NCI-H2107 treated with DMSO at 0.1 percent for 48 hours (cell line): ENCODE measurements around the gene FILIP1.

ENCODE experiments used
- DNase-seq: peaks from one replicate; lab custom pipeline; 2025; ENCODE audit not compliant: unreplicated experiment; lab: John Stamatoyannopoulos, UW

The FILIP1 gene

DNA sequence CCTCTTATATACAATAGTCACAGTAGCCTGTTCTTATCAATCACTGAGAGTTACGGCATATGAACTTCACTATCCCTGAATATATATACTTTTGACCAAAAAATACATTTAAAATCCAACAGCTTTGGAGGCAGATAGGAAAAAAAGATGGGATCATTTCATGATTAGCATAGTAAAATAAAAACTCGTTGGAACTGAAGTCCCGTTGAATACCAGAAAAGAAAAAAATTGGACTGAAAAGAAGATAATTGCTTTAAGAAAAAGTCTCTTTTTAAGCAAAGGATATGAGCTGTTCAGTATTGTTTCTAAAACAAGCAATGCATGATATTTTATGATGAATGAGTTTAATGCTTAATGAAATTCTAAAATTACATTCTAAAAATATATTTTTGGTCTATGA lies 4.4 kb upstream of the FILIP1 start:
- DNase-seq: no peak

DNA sequence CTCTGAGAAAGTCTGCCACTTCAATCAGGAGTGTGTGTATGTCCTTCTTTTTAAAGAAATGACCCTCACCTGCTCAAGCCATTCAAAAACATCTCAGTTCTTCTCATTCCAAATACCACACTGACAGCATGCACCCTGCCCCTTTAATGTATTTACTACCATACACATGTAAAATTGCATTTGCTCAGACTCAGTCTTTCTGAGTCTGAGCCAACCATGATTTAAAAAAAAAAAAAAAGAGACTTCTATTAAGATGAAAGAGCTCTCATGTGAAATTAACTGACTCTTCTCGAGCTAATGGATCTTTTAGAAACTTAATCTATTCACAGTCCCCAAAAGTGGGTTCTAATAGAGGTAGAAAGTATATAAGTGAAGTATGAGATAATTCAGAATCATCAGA lies 1.4 kb upstream of the FILIP1 start:
- DNase-seq: no peak

DNA sequence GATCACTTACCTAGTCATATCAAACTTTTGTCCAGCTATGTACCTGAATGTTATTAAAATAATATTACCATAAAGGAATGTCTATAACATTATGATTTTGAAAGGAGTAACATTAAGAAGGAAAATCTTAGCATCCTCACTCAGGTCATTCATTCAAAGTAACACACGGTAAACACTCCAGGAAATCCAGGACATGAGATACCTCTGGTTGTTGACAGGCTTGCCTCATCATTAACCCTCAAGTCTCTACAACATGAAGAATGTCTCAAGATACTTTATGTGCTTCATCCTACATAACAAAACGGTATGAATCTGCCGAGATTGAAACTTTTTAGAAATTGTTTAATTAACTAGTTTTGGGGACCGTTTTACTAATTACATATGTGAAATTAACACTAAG lies 690 bp upstream of the FILIP1 start:
- DNase-seq: no peak

DNA sequence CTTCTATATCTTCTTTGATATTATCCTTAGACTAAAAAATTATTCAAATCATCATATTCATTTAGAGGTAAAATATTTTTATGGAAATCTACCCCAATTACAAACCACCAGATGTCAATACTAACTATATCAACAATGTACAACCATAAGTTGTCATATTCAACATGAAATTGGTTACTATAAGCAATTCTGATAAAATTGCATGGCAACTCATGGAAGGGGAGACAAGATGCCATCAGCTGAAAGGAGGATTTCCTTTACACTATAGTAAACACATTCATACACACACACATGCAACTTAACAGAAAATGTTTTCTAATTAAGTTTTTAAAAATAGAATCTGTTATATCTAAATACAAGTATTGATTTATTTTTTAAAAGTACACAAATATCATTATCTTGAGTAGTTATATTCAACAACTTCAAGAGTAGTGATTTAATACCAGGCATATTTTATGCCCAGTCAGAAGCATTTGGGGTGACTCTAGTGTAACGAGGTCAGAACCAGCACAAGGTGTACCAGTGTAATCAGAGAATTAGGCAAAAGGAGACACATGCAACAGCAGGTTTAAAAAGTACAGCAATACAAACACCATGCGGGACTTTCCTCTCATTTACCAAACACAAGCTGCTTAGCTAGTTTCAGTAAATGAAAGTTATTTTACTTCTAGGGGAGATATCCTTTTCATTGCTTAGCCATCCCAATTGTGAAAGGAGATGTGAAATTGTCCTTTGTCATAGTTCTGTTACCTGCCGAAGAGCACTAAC lies 1.0 kb downstream of the FILIP1 start:
- DNase-seq: no peak

- DNase-seq: no peak
Measured at GRCh38 chr6:75491291-75491690, 2.3 kb downstream of the FILIP1 start.

DNA sequence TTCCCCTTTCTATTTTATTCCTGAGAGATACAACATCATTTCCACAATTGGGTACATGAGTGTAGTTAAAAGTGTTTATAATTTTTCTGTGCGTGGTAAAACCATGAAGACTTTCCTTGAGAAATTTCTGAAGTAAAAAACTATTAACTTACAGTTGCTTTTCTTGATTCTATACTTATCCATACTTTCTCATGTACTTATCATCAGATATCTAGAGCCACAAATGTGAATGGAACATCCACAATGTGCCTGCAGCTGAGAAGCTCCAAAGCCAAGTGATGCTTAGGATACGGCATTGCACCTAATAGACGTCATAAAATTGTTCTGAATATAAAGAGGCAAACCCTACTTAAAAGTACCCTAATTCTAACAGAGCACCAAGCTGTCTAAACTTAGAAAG lies 2.9 kb downstream of the FILIP1 start:
- DNase-seq: no peak

DNA sequence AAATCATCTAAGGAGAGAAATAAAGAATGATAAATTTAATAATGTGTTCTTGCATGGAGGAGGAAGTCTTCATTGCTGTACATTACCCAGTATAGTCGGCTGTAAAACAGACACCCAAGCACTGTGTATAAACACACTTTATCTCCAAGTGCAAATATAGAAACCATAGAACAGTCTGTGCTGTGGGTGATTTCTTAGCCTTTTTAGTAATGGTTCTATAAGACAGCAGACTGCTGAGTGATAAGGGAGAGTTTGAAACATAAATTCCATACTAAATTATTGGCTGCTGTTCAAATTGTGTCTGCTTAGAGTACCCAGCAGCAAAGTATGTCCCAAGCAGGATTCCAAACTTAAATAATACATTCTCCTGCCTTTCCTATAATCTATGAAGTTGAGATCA lies 4.6 kb downstream of the FILIP1 start:
- no peak for DNase-seq

DNA sequence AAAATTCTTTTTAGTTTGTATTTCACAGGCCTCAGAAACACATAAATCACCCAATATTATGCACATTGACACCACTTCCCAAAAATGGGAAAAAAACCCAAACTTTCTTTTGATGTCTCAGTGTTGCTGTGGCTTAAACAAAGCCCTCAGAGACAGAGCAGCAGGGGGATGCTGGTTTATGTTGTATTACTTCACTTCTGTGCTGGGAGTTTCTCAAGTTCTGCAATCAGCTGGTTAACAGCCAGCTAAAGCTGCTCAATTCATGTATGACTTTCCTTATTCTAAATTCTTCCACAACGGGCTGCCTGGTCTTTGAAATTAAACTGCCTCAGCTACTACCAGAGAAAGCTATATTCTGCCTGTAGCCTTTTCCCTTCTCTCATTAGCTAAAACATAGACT lies 5.6 kb downstream of the FILIP1 start:
- no peak for DNase-seq

DNA sequence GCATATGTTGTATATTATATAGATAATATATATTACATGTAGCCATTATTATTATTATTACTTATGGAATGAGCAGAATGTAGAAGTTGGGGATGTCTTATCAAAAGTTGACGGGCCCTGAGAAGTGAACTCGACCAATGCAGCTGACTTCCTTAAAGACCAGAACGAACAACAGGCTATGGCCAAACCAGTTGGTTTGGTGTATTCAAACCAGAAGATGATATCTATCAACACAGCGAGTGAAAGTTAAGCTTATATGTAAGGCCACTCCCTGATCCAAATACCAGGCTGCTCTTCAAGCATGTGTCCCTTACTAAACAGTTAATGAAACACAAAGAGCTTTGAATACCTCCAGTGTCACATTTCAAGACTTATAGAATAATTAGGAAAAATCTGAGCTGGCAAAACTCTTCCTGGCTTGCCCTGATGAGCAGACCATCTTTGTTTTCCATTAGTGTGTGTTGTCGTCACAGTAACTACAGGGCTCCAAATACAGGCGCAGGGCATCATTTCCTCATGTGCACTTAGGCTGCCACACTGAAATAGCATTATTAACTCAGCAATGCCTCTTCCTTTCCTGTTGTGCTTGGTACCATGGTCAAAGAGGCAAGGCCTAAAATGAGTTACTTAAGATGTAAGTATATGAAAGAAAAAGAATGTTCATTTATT lies 6.6 kb downstream of the FILIP1 start:
- no peak for DNase-seq

- no peak for DNase-seq
Measured at GRCh38 chr6:75484535-75484934, 9.1 kb downstream of the FILIP1 start.

DNA sequence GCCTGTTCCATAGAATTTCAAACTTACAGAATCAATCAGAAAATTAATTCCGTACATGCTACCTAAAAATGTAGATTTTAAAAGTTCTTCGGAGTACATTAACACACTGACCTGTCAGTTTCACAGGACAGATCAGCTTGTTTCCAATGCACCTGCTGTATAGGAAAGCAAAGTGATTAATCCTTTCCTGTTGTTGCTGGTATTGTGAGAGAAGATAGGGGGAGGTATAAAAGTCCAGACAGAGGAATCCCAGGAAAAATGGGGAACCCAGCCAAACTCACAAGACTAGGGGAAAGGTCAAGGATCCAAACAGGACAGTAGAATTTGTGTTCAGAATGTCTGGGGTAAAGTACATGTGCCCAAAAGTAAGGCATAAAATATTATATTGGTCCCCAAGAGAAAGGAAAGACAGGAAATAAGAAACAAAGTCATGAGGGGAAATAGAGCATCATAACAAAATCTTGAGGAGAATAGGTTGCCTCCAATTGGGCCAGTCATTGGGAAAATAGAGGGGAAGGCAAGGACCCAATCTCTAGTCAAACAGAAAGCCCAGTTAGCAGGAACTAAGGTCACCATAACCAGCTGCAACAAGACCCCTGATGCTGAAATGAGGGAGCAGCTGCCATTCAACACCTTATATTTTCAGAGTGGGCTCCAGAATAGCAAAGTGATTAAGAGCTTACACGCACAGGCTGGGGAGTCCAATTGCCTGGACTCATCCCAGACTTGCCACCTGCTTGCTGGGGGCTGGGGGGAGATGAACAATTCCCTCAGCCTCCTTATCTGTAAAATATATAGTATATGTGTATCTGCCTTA lies 10.3 kb downstream of the FILIP1 start:
- no peak for DNase-seq

GRCh38 chr6:75481936-75482593 lies 11.5 kb downstream of the FILIP1 start:
- DNase-seq: no peak

- no peak for DNase-seq
Measured at GRCh38 chr6:75481394-75481793, 12.2 kb downstream of the FILIP1 start.

DNA sequence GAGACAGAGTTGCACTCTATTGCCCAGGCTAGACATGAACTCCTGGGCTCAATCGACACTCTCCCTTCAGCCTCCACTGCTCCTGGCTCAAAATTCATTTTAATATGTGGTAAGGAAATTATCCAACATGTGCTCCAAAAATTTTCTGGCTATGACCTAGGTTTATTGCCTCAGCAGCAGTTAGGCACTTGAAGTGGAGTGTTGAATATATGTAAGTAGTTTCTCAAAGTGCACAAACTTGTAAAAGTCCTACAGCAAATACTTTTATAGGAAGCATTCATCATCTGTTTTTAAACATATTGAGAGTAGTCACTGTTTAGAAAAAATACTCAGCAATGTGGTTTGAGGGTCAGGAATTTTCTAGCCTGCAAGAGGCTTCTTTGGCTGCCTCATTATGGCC lies 13.2 kb downstream of the FILIP1 start:
- no peak for DNase-seq

DNA sequence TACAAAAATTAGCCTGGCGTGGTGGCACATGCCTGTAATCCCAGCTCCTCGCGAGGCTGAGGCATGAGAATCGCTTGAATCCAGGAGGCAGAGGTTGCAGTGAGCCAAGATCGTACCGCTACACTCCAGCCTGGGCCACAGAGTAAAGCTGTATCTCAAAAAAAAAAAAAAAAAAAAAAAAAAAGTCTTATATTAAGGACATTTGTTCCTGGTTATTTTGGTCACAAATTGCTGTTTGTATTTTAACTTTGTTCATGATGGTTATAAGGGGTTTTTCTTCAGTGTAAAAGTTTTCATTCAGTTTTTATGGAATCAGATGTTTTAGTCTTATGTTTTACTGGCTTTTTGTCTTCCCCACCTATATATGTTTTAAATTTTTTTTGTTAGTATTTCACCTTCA lies 13.9 kb downstream of the FILIP1 start:
- no peak for DNase-seq

DNA sequence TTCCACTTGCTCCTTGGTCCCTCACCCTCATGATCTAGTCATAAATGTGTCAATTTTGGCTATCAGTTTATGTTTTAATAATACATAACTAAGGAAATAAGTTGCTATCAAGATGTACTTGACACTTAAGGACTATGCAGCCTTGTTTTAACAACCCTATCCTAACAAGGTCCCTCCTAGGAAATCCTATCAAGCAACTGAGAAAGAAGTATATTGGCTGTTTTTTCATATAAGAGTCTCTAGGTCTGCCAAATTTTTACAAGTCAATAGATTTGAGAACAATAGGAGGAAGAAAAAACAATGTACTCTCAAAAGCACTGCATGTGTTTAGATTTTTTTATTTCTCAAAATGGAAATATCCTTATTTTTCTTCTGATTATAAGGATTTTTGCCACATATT lies 14.7 kb downstream of the FILIP1 start:
- no peak for DNase-seq

GRCh38 chr6:75472885-75473284 lies 20.7 kb downstream of the FILIP1 start:
- DNase-seq: no peak

DNA sequence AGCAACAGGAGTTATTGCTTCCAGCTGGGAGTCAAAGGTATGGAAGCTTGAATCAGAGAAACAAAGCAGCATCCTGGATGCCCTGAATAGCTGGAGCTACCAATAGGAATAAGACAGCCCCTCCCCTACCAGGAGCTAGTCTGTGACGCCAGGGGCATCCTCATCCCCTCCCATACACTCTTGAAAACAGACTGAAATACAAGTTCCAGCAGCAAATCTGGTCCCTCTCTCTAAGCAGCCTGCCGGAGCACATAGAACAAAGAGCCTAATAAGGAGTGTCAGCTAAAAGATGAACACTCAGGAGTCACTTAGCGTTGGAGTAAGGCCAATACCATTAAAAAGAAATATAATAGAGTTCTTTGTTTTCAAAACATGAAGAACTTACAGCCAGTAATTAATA lies 25.6 kb downstream of the FILIP1 start:
- no peak for DNase-seq

GRCh38 chr6:75467284-75467683 lies 26.3 kb downstream of the FILIP1 start:
- no peak for DNase-seq

- no peak for DNase-seq
Measured at GRCh38 chr6:75466636-75467035, 27.0 kb downstream of the FILIP1 start.

GRCh38 chr6:75463908-75464307 lies 29.7 kb downstream of the FILIP1 start:
- no peak for DNase-seq
